GM20000 (cell line): Measurements from ENCODE around the gene PRMT5.
A peak's percentile ranks its signal among the peaks of the same experiment; 100 is the strongest.

Experiments used
- DNase-seq: peaks from one replicate; pipeline ENCODE4 v3.0.0; 2012; ENCODE audit warnings: low spot score
- TF ChIP-seq, protein P1 (sequence below): IDR thresholded peaks from 2 replicates; pipeline ENCODE4 v1.5.1; 2012; ENCODE audit warnings: mild to moderate bottlenecking, control low read depth; ENCODE audit errors: extremely low read depth, missing control alignments

PRMT5 gene

DNA sequence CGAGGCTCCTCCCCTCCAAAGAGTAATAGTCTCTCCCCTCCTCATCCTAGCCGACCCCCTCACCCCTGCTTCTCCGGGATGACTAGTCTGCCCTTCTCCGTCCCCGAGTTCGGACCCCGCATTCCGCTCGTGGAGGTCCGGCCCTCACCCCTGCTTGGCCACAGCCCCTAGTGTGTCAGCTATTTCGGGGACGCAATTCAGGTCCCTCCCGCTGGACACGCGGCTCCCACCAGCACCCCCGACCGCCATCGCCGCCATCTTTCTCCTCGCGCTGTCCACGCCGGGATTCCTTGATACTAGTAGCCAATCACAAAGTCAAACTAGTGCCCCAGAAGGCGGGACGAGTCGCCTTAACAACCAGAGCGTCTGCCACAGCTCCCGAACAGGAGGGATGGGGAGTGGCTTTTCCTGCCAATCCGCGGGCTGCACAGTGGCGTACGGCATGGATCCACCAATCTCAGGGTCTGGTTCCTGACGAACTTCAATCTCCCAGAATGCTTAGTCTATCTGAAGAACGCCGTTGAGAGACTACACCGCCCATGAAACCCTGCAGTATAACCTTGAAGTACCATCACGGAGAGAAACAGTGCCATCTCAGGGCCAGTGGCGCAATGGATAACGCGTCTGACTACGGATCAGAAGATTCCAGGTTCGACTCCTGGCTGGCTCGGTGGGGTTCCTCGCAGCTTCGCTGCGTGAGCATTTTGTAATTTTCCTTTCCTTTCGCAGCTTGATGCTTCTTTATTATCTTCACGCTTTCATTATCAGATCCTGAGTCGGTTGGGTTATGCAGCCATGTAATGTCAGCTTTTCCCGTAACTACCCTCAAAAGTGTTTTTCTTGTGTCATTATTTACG, at the start of gene PRMT5:
Gene PRMT5 (minus strand): TSS at position 273 of the 857 bp plus-strand sequence. CDS start 15 bp downstream, at position 258.
- TF ChIP-seq, protein P1, sequence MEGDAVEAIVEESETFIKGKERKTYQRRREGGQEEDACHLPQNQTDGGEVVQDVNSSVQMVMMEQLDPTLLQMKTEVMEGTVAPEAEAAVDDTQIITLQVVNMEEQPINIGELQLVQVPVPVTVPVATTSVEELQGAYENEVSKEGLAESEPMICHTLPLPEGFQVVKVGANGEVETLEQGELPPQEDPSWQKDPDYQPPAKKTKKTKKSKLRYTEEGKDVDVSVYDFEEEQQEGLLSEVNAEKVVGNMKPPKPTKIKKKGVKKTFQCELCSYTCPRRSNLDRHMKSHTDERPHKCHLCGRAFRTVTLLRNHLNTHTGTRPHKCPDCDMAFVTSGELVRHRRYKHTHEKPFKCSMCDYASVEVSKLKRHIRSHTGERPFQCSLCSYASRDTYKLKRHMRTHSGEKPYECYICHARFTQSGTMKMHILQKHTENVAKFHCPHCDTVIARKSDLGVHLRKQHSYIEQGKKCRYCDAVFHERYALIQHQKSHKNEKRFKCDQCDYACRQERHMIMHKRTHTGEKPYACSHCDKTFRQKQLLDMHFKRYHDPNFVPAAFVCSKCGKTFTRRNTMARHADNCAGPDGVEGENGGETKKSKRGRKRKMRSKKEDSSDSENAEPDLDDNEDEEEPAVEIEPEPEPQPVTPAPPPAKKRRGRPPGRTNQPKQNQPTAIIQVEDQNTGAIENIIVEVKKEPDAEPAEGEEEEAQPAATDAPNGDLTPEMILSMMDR: no peak
- peak; percentile 91 for DNase-seq

DNA sequence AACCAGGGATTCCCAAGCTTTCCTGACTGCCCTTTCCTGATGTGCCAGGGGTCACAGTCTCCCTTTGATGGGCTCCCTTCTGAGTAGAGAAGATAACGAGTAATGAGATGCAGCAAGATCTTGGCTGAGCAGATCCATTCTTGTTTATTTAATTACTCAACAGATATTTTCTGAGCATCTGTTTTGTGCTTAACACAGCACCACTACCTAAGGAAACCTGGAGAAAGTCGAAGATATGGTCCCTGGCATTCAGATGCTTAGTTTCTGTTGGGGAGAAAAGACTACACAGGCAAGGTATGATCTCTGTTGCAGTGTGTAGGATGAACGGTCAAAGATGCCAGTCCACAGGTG, 49.3 kb upstream of the PRMT5 start:
- TF ChIP-seq, protein P1: no peak
- no peak for DNase-seq

DNA sequence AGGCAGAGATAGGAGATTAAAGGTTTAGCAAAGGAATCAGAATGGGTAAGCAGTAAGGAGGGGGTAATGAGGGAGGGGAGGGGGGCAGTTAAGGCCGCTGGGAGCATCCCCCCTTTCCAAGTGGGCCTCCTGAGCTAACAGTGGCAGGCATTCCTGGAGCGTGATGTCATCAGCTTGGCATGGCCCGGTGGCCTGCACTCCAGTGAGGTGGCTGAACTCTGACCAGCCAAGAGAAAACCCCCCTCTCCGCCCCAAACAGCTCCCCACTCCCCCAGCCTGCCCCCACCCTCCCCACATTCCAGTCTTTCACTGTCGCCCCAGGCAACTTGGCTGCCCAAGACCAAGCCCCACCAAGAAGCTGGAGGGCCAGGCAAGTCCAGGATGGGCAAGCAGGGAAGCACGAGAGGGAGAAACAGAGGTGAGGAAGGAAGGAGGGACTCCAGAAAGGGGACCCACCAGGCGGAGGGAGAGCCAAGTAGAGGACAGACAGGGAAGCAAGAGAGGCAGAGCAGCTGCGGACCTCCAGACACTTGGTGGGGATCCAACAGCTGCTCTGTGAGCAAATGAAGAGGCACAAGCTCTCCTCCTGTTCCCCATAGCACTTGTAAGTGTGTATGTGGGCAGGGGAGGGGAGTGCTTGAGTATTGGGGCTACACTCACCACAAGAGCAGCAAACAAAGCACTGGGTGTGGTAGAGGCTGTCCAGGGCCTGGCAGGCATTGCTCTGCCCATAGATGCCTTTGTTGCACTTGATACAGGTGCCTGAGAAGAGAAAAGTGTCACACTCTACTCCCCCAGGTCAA, 48.7 kb upstream of the PRMT5 start:
- TF ChIP-seq, protein P1: no peak
- DNase-seq: no peak

DNA sequence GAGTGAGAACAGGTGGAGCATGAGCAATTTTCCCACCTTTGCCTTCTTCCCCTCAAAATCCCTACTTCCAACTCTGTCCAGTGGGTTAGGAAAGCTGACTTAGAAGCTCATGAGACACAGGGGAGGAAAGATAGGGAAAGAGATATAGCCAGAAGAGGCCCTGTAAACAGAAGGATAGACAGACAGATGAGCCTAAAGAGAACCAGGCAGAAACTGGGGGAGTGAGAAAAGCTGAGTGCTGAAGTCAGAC, 48.2 kb upstream of the PRMT5 start:
- DNase-seq: no peak
- TF ChIP-seq, protein P1: no peak

DNA sequence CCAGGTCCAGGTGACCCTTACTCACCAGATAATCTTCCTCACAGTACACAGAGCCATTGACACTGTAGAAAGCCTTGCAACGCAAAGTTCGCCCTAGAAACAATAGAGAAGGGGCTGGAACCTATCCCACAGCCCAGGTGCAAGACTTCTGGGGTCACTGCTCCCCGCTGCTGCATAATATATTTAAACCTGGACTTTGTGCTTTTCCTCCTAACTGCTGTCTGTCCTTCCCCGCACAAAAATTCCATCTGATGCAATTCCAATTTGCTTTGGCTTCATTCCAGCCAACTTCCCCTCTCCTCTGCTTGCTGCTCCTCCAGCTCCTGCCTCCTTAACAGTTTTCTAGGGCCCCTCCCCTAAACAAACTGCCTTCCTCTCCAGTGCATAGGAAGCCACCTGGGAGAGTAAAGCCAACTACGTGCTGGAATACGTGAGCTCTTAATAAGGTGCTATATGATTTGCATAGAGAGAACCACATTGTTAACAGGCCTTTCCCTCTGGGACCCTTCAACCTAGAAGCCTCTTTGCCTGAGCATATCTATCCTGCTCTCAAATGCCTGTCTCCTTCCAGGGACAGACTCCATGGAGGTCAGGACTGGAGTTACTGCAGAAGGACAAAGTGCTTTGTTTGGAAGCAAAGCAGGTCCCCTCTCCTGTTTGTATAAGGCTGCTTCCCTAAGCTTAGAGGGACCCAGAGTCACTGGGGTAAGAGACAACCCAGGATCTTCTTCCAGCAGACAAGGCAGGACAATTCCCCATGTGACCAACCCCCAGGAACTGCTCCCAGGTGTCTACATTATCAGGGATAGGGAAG, 47.7 kb upstream of the PRMT5 start:
- no peak for DNase-seq
- TF ChIP-seq, protein P1: no peak

DNA sequence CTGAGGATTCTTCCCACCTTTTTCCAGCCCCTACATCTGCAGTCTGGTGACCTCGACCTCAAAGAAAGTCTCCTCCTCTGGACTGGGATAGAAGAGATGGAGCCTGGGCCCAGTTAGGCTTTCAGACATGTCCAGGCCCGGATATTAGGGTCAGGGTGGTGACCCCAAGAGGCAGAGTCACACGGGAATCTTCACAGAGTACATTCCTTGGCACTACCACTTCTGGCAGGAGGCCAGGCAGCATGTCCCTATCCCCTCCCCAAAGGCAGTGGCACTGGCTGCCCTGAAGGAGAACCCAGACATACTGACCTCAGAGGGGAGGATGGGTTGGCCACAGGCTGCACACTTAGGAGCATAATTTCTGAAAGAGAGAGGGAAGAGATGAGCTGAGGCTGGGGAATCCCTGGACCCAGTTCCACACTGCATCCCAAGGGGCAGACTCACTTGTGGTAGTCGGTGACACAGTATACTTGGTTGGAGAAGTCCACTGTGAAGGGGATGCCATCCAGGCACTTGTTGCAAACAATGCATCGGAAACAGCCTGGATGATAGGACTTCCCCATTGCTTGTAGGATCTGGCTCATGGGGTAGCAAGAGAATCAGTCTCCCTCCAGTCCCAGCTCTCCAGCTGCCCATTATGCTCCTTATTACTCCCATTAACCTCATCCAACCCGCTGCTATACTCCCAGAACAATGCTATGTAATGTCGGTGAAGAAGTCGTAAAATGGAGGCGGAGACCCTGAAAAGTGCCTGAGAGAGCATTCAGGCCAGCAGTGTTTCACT, 45.5 kb upstream of the PRMT5 start:
- DNase-seq: no peak

More for the DNA sequence above, 45.5 kb upstream of the PRMT5 start:
- TF ChIP-seq, protein P1: no peak
